HG03025 (cell line): ENCODE data around the gene LGALS12.

Experiments
- ATAC-seq: cut with Tn5 transposase; IDR thresholded peaks from one replicate; pipeline ENCODE4 v1.9.1; 2021; ENCODE audit warnings: mild to moderate bottlenecking, moderate library complexity; ENCODE audit not compliant: unreplicated experiment, low FRiP score

Gene LGALS12

GRCh38 chr11:63556404-63557013 is 50.6 kb downstream of the LGALS12 start:
- no peak for ATAC-seq

- ATAC-seq, result no peak
Observed at GRCh38 chr11:63557570-63557969, 51.7 kb downstream of the LGALS12 start.

DNA sequence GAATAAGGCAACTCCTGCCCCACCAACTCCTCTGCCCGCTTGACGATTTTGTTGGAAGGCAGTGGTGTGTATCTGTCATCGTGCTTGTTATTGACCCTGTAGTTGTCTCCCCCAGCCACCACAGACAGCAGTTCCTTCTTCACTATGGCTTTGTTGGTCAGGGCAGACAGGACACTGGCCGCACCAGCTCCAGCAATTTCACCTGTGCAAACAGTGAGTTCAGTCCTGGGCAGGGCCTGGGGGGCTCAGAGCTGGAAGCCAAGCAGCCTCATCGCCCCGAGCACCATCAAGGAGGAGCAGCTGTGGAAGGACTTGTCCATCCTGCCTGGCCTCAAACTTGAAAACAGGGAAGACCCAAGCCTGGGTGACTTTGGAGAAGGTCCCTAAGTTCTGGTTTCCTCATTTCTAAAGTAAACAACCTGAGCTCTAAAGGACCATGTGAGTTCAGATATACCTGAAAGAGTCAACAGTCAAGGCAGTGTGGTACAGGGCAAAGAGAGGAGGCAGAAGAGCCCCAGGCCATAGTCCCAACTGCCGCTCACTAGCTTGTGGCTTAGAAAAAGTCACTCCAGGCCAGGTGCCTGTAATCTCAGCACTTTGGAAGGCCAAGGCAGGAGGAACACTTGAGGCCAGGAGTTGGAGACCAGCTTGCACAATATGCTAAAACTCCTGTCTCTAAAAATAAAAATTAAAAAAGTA is 52.7 kb downstream of the LGALS12 start:
- no peak for ATAC-seq

DNA sequence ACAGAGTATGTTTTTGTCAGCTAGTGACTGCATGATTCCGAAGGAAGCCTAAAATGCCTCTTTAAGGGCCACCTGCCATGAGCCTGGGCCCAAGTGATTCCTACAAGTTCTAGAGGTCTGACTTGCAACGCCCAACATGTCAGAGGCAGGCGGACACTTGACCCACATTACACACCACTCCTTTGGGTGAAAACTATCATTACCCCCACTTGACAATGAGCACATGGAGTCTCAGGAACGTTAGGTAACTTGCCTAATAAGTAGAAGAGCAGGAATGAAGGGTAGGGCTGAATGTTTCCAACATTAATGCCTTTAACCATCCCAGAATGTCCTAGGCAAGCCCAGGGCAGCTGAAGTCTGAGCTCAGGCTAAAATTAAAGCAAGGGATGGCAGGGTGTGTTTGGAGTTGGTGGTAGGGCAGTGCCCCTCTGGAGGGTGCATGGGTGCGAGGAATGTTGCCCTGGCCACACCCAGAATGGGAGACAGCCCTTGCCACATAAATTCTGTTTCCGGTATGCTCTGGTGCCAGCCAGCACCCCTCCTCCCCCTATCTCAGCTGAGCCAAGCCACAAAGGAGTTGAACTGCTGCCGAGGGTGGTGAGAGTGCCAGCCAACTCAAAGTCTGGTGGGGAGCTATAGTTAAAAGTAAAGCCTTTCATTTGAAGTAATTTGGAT is 54.8 kb downstream of the LGALS12 start:
- no peak for ATAC-seq

DNA sequence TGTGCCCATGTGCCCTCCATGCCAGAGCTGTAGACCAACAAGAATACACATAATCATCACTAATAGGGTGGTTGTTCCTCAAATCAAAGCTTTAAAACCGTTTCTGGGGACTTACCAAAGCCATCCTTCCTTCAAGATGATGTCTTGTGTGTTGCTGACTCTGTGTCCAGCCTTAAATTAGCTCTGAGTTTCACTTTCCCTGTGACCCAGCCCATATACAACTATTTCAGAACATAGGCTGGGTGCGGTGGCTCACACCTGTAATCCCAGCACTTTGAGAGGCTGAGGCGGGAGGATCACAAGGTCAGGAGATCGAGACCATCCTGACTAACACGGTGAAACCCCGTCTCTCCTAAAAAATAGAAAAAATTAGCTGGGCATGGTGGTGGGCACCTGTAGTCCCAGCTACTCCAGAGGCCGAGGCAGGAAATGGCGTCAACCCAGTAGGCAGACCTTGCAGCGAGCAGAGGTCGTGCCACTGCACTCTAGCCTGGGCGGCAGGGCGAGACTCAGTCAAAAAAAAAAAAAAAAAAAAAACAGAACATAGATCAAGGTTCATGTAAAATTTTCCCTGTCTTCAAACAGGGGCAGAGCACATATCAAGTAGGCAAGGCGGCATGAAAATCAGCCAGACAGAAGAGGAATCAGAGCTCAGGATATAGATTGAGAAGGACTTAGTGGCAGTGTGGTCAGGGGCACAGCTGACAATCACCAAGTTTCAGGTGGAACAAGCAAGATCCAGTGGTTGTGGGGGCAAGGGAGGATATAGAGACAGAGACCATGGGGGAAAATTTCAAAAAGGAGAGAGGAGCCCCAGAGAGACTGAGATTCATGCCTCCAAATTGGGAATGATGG is 57.5 kb downstream of the LGALS12 start, which contains the start of gene PLAAT2:
Gene PLAAT2, minus strand, starts transcription at position 179 of the 855 bp plus-strand sequence. Its CDS starts 55 bp downstream, at position 124.
- ATAC-seq, result peak; percentile 7

- peak; percentile 75 for ATAC-seq
Observed at GRCh38 chr11:63564056-63564774, 58.3 kb downstream of the LGALS12 start.

DNA sequence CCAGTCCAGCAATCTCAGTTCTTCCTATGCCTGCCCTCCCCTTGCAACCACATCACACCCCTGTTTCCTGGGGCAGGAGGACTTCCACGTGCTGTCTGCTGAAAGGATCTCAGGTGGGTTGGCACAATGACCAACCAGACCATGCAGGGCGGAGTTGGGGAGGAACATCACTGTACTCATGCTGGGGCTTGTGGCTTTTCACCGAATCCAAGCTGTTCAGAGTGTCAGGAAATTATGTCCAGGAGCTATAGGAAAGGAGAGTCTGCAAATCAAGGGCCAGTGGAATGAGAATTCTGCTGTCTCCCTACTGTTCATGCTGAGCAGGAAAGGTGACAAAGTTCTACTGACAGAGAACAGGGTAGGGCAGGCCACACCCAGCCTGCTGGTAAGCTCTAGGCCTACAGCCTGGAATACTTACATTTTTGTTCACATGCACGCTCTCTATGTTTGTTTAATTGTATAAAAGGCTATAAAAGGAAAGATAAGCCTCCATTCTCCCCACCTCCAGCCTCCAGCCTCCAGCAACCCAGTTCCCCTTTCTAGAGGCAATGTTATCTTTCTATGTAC is 59.0 kb downstream of the LGALS12 start:
- no peak for ATAC-seq
